HL-60/S4 treated with retinoic acid at 250 ng/mL for 4 days and 3 days (cell line): ENCODE measurements around the gene RALGAPA2.

ENCODE experiments used
- in situ Hi-C: fragments of 300-500 bp; cut with MboI; formaldehyde crosslinking; loops from 2 replicates; pipeline ENCODE4 v1.7.0; 2022; ENCODE audit warnings: low sequenced_read_pairs

Gene RALGAPA2

DNA sequence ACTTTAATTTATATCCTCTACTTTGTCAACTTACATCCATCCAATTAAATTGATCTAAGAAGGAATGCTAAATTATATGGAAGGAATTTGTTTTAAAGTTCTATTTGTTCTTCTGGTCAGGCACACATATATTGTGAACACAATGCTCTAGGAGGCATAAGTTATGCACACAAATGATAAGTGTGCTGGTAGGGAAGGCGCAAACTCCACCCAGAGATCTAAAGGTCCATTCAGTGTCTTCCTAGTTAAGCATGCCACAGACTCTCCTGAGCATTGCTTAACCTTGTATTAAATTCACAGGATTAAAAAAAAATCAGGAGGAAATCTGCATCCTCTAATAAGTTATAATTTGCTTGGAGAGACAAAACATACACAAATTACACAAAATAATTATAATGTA is 127.3 kb downstream of the RALGAPA2 start:
- in situ Hi-C loops, result no loop called here

DNA sequence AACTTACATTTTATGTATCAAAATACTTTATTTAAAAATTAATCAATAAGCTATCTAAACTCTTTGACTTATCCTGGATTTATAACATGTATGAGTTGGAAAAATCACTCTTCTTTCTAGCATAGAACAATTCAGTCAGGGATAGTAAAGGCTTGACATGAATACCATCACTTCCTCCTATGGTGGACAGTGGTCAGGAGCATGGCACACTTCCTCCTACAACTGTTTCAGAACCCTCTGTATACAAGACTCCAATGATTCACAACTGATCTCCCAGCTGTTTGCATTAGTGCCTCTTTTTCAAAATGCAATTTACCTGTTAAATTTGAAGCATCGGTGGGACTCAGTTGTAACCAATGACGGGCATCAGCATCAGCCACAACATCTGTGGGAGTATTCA is 129.7 kb downstream of the RALGAPA2 start:
- in situ Hi-C loops, result no loop called here

DNA sequence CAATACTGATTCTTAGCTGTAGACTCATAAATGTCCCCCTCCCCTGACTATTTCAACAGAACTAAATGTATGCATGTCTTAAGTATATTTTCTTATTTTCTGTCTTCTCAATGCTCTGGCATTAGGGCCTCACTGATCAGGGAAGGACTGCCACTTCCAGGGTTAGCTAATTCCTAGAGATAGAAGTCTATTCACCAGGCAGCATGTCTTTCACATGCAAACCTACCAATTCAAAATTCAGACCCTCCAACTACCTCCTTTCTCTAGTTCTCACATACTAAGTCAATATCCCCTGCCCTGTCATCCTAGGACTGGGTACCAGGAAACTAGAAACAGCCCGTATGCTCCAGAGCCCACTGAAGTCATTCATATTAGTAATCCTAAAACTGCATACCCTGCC is 132.3 kb downstream of the RALGAPA2 start:
- in situ Hi-C loops, result no loop called here

DNA sequence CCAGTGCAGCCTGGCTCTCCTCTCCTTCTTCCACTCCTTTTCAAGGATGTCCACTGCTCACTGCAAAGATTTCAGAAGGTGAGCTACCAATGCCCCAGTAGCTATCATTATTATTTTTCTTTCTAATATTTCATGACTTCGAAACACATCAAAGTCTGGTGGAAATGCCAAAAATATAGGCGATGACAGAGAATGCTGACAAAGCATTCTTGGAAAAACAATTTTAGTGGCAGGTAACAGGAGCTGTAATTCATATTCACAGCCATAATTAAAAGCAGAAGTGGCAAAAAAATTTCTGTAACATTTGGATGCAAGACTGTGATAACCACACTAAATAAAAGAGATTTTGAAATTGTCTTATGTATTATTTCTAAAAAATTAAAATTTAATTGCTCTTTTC is 133.6 kb downstream of the RALGAPA2 start:
- in situ Hi-C loops, result no loop called here

DNA sequence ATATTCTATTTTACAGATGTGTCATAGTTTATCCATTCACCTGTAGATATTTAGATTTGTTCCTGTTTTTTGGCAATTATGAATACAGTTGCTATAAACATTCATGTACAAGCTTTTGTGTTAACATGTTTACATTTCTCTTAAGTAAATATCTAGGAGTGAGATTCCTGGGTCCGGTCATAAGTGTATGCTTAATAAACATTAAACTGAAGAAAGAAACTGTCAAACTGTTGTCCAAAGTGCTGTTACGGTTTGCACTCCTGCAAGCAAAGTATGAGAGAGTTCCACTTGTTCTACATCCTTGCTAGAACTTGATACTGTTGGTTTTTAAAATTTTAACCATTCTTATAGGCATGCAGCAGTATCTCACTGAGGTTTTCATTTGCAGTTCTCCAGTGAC is 138.6 kb downstream of the RALGAPA2 start:
- in situ Hi-C loops, result loop anchor here (25.0 kb wide), 1 partner anchor 486 kb away; no protein-coding TSS in a partner anchor

- in situ Hi-C loops, result loop anchor here (25.0 kb wide), 1 partner anchor 484 kb away; no protein-coding TSS in a partner anchor
Observed at GRCh38 chr20:20571068-20571780, 141.2 kb downstream of the RALGAPA2 start.

DNA sequence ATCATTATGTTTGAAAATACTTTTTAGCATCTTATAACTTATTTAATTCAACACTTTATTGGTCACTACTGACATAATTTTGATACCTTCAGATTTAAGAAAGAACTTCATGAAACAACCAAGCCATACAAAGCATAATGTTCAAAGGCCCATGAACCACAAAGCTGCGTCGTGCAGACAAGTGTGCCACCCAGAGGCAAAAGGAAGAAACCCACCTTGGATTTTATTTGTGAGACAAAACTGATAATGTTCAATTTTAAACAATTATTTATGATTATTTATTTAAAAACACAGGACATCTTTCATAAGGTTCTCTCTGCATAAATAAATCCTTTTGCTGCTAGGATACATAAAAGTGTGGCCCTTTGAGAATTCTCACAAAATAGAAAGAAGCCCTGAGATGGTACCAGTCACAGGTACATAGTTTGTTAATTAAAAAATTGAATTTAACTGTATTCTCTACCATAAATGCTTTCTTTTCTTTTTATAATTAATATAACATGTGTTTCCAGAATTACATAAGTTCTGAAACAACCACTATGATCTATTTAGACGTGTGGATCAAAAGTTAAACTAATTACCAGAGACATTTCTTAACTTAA is 143.7 kb downstream of the RALGAPA2 start:
- in situ Hi-C loops, result loop anchor here (25.0 kb wide), 1 partner anchor 481 kb away; no protein-coding TSS in a partner anchor

DNA sequence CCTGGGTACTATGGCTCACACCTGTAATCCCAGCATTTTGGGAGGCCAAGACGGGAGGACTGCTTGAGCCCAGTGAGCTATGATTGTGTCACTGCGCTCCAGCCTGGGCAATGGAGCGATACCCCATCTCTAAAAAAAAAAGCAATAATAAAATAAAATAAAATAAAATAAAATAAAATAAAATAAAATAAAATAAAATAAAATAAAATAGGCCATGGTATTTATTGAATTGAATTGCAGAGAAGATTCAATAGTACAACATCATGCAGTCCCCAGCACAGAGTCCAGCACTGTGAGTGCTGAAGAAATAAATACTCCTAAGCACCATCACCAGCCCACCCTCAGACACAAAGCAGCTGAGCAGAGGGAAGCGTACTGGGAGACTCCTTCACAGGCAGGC is 144.7 kb downstream of the RALGAPA2 start:
- in situ Hi-C loops, result loop anchor here (25.0 kb wide), 1 partner anchor 480 kb away; no protein-coding TSS in a partner anchor

GRCh38 chr20:20566516-20566915 is 145.9 kb downstream of the RALGAPA2 start:
- in situ Hi-C loops, result loop anchor here (25.0 kb wide), 1 partner anchor 479 kb away; no protein-coding TSS in a partner anchor

DNA sequence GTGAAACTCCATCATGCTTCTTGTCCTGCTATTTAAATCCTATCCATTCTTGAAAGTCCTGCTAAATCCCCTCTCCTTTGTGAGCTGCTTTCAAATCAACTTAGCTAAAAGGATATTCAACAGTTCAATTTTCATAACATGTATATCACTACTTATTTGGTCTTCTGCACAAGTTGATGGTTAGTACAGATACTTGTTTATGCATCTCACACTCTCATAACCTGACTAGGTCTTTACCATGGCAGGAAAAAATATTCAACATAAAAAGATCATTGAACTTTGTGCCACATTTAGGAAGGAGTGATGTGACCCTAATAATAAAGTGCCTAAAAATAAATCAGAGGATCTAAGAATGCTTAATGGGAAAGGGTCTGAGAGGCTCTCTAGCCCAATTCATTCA is 148.2 kb downstream of the RALGAPA2 start:
- in situ Hi-C loops, result loop anchor here (25.0 kb wide), 1 partner anchor 477 kb away; no protein-coding TSS in a partner anchor

GRCh38 chr20:20562507-20562906 is 149.9 kb downstream of the RALGAPA2 start:
- in situ Hi-C loops, result loop anchor here (25.0 kb wide), 1 partner anchor 475 kb away; no protein-coding TSS in a partner anchor

GRCh38 chr20:20561841-20562240 is 150.6 kb downstream of the RALGAPA2 start:
- in situ Hi-C loops, result loop anchor here (25.0 kb wide), 1 partner anchor 475 kb away; no protein-coding TSS in a partner anchor

DNA sequence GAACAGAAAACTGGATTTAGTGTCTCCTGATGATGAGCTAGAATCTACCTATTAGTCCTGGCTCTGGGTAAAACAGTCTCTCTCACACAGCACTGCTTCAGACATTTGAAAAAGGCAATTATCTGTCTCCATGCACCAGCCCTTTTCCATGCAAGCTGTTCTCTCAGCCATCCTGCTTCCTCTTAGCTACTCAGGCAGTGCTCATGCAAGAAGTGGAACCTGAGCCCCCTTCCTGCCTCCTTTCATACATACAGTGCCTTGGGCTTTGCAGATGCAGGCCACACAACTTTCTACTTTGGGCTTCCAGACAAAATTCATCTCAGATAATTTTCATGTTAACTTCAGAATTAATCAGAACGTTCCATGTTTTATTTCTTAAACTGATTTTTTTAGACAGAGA is 151.3 kb downstream of the RALGAPA2 start:
- in situ Hi-C loops, result loop anchor here (25.0 kb wide), 1 partner anchor 474 kb away; no protein-coding TSS in a partner anchor

DNA sequence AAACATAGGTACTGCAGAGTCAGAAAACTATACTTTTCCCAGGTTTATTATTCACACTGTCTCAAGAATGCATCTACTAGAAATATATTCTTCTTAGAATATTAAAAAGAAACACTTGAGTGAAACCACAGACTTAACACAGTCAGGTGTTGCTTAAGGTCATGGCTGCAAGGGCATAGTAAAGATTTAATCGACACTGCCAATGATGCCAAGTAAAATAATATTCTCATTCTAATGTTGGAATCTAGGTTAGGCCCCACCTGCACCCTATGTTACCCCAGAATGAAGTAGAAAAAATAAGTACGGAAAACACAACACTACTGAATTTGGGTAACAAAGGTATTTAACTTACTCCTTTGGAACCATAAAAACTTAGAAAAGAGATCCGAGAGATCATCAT is 155.0 kb downstream of the RALGAPA2 start:
- in situ Hi-C loops, result loop anchor here (25.0 kb wide), 1 partner anchor 470 kb away; no protein-coding TSS in a partner anchor

GRCh38 chr20:20555838-20556237 is 156.6 kb downstream of the RALGAPA2 start:
- in situ Hi-C loops, result loop anchor here (25.0 kb wide), 1 partner anchor 469 kb away; no protein-coding TSS in a partner anchor

DNA sequence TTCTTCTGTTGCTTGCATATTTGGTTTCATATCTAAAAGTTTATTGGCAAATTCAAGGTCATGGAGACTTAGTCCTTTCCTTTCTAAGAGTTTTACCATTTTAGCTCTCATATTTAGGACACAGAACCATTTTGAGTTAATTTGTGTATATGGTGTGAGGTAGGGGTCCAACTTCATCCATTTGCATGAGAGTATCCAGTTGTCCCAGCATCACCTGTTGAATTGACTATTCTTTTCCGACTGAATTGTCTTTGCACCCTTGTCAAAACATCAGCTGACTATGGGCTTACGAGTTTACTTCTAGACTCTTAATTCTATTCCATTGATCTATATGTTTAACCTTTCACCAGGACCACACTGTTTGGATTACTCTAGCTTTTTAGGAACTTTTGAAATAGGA is 157.5 kb downstream of the RALGAPA2 start:
- in situ Hi-C loops, result loop anchor here (25.0 kb wide), 1 partner anchor 468 kb away; no protein-coding TSS in a partner anchor

GRCh38 chr20:20553541-20553940 is 158.9 kb downstream of the RALGAPA2 start:
- in situ Hi-C loops, result loop anchor here (25.0 kb wide), 1 partner anchor 466 kb away; no protein-coding TSS in a partner anchor

- in situ Hi-C loops, result loop anchor here (25.0 kb wide), 1 partner anchor 465 kb away; no protein-coding TSS in a partner anchor
Observed at GRCh38 chr20:20552076-20552475, 160.4 kb downstream of the RALGAPA2 start.

DNA sequence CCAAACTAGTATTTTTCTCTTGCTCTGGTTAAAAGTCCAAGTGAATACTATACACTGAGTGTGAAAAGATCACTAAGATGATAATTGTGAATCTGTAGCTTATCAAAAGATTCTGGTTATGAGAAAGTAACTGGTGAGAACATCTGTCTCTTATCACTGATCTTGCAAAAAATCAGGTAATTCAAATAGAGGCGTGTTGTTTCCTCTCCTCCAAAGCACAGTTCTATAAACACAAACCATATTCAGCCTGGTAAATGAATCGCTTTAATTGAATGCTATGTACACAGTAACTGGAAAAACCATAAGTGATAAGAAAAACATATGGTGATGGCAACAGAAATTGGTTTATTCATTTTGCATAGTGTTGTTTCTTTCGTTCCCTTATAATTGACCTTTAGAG is 161.0 kb downstream of the RALGAPA2 start:
- in situ Hi-C loops, result loop anchor here (25.0 kb wide), 1 partner anchor 464 kb away; no protein-coding TSS in a partner anchor

DNA sequence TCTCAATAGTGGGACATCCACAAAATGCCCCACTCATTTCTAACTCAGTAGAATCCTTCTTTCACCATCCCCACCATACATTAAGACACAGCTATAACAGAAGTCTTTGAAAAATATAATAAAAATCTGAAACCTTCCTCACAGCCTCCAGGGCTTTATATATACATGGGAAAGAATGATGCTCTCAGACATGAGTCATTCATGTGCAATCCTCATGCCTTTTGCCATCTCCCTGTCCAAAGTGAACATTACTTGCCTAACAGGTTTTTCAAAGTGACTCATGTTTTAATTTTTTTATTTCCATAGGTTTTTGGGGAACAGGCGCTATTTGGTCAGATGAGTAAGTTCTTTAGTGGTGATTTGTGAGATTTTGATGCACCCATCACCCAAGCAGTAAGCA is 162.7 kb downstream of the RALGAPA2 start:
- in situ Hi-C loops, result loop anchor here (25.0 kb wide), 1 partner anchor 462 kb away; no protein-coding TSS in a partner anchor

DNA sequence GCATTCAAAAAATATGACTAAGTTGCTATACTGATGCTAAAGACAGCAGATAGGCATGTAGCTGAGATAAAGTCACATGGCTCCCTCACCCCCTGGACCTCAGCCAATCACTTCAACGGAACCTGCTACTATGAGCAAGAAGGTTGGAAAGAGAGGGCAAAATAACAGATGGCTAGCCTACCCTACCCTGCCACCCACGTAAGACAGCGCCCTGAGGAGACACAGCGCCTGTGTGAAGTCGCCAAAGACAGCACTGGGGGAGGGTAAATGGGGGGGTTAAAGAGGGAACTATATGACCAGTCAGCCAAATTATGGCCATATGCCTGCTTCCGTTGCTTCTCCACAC is 163.2 kb downstream of the RALGAPA2 start:
- in situ Hi-C loops, result no loop called here
